ENCODE measurements around the gene USP47.

- TF ChIP-seq CTCF (conservative IDR thresholded peaks at IDR 0.05) (no peak), ZFX (IDR thresholded peaks at IDR 0.05) (no peak)
Observed at GRCh38 chr11:11963067-11963466, 121.3 kb downstream of the USP47 start.
